GM19035 (cell line): ENCODE results near the gene ATXN7L1.

Experiments used
- ATAC-seq: cut with Tn5 transposase; IDR thresholded peaks from one replicate; pipeline ENCODE4 v1.9.1; 2021; ENCODE audit not compliant: unreplicated experiment

ATXN7L1 gene

GRCh38 chr7:105876091-105876963 is at the start of gene ATXN7L1:
Gene ATXN7L1, minus strand, starts transcription at chr7:105876599. Its CDS starts 41 bp downstream, at chr7:105876558.
- ATAC-seq: peak; percentile 91

DNA sequence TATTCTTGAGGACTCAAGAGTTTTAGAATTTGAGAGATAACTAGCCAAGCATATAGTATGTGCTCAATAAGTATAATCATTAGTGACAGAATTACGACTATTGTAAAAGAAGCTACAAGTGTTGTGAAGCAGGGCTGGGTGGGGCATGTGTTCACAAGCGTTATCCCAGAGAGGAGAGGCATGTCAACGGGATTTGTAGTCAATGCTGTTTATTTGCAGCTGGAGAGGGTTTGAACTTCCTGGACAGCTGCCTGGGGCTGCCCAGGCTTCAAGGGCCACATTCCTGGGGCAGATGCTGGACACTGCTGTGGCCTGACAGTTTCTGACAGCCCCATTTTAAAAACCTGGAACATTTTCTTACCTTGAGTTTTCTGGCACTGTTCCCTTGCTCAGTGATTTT is 49.7 kb upstream of the ATXN7L1 start:
- no peak for ATAC-seq

- ATAC-seq: peak; percentile 45
Observed at GRCh38 chr7:105924945-105925344, 48.5 kb upstream of the ATXN7L1 start.

DNA sequence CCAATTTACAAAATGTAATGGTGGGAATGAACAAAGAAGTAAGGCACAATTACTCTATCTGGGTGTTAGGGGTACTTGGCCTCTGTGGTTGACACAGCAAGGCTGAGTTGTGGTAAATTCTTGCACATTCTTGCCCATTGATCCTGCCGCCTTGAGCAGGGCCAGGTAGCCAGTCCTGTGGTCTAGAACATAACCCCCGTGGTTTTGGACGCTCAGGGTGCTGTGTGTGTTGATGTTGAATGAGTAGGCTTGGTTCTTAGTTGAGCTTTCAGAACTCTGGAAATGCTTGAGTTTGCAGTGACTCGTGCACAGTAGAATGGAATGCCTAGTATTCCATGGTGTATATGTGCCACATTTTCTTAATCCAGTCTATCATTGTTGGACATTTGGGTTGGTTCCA is 44.4 kb upstream of the ATXN7L1 start:
- no peak for ATAC-seq

DNA sequence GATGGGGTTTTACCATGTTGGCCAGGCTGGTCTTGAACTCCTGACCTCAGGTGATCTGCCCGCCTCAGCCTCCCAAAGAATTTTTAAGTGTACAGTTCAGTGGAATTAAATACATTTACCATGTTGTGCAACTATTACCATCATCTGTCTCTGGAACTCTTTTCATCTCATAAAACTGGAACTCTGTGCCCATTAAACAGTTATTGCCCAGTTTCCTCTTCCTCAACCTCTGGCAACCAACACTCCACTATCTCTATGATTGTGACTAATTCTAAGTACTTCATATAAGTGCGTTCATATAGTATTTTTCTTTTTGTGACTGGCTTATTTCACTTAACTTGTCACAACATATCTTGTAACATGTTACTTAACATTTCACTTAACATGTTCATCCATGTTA is 41.3 kb upstream of the ATXN7L1 start:
- ATAC-seq: no peak

DNA sequence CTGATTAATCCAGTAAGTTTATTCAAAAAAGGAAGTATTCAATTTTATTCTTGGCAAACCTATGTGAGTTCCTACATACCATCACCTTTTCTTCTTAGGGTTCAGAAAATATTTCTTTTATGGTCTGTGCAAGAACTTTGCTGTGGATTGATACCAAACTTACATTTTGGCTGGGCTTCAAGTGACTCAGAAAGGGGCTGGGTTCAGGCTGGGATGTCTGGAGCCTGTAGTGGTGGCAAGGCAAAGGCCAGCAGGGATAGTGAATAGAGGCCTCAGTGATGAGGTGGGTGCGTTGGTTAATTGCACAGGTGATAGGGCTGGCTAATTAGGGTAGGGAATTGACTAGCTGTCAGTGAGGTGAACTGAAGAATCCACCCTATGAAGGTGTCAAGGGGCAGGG is 40.2 kb upstream of the ATXN7L1 start:
- ATAC-seq: no peak

GRCh38 chr7:105913947-105914346 is 37.5 kb upstream of the ATXN7L1 start:
- ATAC-seq: no peak

DNA sequence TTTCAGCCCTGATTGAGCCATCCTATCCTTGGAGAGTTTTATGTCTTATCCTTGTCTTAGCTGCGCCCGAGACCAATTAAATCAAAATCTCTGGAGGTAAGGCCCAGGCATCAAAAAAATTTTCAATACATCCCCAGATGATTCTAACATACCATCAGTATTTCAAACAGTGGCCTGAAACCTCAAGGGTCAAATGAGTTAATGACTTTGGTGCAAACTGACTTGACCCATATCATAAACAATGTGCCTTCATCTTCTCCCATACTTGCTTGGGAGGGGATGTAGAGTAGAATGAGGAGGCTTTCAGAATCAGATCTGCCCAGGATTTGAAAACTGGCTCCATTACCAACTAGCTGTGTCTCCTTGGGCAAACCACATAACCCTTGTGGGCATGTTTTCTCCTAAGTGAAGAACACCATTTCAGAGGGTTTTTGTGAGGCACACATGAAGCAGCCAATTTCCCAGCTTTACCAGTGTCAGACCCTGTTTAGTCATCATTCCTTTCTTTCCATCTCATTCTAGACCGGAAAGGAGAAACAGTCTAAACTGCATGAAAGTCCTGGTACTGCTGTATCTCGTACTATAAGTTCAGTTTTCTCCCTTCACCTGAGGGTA is 35.7 kb upstream of the ATXN7L1 start:
- ATAC-seq: no peak

DNA sequence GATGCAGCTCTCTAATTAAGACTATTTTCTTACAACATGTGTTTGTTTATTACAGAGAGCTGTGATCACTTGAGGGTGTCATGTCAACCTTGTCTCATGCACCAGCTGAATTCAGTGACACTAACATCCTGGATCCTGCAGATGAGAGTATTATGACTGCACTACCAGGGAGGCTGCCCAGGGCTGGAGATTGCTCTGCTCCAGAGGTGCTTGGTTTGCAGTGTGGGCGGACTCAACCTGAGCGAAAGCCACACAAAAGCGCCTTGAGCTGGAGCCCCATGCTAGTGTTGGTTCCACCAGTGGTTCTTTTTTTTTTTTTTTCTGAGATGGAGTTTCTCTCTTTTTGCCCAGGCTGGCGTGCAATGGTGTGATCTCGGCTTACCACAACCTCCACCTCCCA is 33.8 kb upstream of the ATXN7L1 start:
- ATAC-seq: no peak

DNA sequence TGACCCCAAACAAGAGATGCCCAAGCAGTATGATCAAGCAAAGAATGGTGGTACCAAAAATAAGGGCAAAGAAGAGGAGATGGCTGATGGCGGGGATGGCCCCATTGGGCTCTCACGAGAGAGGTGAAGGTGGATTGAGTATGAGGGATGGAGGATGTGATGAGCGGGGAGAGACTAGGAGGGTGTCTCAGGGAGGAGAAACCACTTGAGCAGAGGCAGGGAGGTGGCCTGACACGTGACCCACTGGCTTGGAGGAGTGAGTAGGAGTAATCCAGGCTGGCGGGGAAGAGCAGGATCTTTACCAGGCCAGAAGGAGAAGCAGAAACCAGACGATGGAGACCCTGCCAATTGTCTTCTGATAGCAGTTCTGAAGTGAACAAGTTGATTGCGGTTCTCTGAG is 33.3 kb upstream of the ATXN7L1 start:
- ATAC-seq: no peak

- ATAC-seq: no peak
Observed at GRCh38 chr7:105907129-105907846, 30.9 kb upstream of the ATXN7L1 start.

DNA sequence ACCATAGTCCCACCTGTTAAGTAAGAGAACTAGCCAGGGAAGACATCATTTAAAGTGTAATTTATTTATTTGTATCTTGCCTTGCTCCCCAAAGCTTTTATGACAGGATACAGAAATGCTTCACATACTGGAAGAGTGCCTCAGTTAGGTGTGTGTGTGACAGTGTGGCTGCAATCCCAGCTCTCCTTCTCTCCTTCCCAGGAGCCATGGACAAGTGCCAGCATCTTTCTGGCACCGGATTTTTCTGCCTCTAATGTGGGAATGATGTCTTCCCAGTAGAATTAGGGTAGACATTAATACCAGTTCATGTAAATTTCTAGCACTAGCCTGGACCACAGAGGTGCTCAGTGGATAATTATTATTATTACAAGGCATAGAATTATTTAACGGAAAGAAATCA is 30.3 kb upstream of the ATXN7L1 start:
- no peak for ATAC-seq

- no peak for ATAC-seq
Observed at GRCh38 chr7:105905910-105906568, 29.6 kb upstream of the ATXN7L1 start.

GRCh38 chr7:105905209-105905909 is 29.0 kb upstream of the ATXN7L1 start:
- no peak for ATAC-seq

DNA sequence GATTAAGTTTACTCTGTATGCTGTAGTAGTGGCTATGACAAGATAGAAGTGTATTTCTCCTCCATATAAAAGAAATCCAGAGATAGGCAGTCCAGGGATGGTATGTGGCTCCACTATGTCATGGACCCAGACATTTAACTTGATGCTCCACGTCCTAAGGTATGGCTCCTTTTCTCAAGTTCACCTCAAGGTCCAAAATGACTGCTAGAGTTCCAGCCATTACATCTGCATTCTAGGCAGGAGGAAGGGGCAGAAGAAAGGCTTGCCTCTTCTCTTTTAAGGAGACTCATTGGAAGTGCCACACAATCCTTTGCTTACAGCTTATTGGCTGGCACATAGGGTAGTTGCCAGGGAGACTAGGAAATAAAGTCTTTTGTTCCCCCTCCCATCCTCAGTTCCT is 27.7 kb upstream of the ATXN7L1 start:
- ATAC-seq: no peak

- no peak for ATAC-seq
Observed at GRCh38 chr7:105902325-105902911, 26.0 kb upstream of the ATXN7L1 start.

GRCh38 chr7:105897999-105898398 is 21.6 kb upstream of the ATXN7L1 start:
- no peak for ATAC-seq

- ATAC-seq: no peak
Observed at GRCh38 chr7:105896407-105896911, 20.1 kb upstream of the ATXN7L1 start.

- no peak for ATAC-seq
Observed at GRCh38 chr7:105894131-105894530, 17.7 kb upstream of the ATXN7L1 start.

GRCh38 chr7:105892387-105892786 is 16.0 kb upstream of the ATXN7L1 start:
- no peak for ATAC-seq
